HG03460 (cell line): ENCODE data around the gene NRG3.
"Not testable (repeated sequence)": the region's sequence is repeated elsewhere in the genome, so short reads cannot be mapped to it uniquely, and the experiment has no call there.

Source experiments
- ATAC-seq: cut with Tn5 transposase; IDR thresholded peaks from one replicate; pipeline ENCODE4 v1.9.1; 2021; ENCODE audit not compliant: unreplicated experiment

The NRG3 gene

DNA sequence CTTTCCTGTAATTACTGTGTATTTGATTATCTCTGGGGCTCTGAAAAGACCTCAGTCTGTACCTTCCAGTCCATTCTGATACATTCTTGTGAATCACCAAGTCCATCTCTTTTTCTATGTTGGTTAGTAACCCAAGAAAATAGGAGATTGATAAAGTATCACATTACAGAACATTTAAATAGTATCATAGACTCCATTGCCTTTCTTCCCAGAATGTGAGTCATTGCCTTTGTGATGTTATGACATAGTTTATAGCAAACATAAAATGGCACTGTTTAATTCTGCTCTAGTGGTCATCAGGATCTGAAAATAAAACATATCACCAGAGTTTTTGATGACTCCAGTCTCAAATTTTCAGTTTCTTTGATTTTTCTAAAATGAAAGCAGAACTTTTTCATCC, 78.4 kb downstream of the NRG3 start:
- ATAC-seq = no peak

DNA sequence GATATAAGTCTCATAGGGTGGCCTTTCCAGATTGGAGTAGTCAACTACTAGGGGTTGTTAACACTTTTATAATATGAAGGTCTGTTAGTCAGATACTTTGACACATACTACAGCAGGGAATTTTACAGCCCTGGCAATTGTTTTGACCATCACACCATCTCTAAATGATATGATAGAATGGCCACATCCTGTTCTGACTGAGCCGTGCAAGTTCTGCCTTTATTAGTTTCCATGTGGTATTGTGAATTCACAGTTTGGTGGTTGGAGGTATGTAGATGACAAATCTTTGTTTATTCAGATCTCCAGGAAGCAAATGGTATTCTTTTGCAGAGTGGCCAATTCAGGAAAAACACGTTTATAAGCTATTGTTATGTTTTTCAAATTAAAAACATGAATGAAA, 83.0 kb downstream of the NRG3 start:
- no peak for ATAC-seq

DNA sequence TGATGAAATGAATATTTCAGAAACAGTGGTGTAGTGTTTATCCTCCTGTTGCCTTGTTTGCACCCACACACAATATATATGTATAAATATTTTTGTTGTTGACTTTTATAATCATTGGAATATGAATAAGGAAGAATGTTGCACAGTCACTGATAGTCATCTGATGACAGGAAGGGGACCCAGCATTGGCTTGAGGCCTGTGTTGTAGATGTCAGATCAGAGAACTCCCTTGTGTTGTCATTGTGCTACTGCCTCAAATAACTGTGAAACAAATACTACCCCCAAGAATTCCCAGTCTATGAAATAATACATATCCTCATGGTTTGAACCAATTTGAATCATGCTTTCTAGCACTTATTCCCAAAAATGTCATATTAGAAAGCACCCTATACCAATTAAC, 84.0 kb downstream of the NRG3 start:
- ATAC-seq = no peak

DNA sequence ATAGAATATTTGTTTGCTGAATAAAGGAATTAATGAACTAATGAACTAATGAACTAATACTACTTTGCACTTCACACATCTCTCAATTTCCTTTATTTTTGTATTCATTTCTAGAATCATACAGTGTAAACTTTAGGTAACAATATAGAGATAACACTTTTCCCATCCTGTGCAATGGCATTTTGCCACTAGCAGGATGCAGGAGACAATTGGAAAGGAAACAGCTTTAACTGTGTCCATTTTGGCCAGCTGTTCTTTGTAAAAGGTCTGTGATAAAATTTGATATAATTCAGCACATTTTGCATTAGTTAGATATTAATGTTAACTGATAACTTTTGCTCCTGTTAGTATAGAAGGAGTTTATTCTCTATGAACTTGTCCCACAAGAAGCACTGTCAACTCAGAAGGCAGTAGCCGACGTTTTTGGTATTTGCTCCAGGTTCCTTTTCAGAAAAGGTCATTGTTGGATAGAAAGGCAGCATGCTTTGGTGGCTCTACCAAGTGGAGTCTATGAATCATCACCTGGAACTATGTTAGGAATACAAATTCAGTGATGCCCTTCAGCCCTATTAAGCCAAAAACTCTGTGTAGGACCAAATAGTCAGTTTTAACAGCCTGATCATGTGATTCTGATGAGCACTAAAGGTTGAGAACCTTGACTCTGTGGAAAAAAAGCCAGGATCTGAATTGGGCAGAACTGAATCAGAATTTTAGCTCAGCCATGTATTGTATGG, 86.6 kb downstream of the NRG3 start:
- ATAC-seq = no peak

DNA sequence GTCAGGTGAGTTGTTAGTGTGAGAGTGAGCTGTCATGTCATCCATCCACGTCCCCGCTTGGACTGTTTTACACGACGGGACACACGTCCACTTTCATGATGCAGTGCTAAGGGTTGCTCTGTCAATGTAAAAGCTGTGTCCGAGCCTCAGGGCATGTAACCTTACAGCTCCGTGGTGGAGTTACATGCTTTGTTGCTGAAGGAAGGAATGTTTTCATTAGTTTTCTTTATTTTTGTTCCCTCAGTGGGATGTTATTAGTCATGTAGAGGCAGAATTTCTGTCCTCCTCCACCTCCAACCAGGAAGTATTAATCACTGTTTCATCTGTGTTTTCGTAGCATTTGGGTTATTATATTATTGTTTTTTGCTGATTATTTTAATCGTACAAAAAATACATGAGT, 88.6 kb downstream of the NRG3 start:
- ATAC-seq = no peak

DNA sequence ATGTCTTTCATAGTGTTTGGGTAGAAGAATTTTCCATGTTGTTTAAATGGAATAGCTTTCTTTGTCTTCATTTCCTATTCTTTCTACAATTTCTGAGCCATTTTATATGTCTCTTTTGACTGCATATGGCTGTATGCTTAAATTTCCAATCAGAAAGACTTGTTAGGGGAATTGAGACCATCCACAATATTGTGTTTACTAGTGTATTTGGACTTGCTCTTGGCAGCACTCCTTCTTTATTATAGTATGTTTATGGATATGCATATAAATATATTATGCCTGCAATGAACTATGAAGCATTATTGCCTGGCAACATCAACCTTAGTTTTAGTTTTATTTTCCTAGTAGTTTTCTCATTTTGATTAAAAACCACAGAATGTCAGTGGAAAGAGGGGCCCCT, 92.7 kb downstream of the NRG3 start:
- no peak for ATAC-seq

DNA sequence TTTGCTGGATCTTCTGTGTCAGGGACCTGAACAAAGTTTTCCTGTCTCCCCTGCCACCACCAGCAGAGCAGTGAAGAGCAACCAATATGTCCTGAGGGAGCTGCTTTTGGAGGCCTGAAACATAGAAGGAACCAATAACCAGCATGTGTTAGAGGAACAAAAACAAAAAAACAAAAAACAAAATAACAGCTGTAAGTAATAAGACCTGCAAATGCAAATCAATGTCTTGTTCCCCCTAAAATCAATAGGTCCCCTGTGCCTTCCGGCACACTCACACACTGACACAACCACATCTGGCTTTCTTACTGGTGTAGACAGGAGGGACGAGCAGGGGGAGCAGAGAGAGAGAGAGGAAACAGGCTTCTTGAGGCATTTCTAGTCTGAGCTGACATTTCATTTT, 94.1 kb downstream of the NRG3 start:
- ATAC-seq = no peak

- no peak for ATAC-seq
Observed at GRCh38 chr10:81978238-81978637, 103.2 kb downstream of the NRG3 start.

DNA sequence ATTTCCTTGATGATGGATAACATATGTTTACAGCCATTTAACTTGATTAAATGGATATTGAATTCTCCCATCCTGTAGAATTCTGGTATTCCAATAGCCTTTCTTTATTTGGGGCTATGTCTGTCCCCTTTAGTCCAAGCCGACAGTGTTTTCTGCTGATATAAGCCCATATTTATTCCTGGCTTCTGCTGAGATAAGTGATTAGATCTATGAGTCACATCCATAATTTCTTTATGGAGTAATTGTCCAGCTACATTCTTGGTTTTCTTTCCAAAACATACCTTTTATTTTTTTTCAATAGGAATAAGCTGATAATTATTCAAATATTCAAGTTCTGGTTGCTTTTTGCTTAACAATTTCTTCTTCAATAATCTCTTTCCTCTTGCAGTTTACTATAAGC, 106.7 kb downstream of the NRG3 start:
- no peak for ATAC-seq

GRCh38 chr10:81984428-81984827, 109.4 kb downstream of the NRG3 start:
- ATAC-seq = no peak

- ATAC-seq = no peak
Observed at GRCh38 chr10:81995254-81995653, 120.3 kb downstream of the NRG3 start.

DNA sequence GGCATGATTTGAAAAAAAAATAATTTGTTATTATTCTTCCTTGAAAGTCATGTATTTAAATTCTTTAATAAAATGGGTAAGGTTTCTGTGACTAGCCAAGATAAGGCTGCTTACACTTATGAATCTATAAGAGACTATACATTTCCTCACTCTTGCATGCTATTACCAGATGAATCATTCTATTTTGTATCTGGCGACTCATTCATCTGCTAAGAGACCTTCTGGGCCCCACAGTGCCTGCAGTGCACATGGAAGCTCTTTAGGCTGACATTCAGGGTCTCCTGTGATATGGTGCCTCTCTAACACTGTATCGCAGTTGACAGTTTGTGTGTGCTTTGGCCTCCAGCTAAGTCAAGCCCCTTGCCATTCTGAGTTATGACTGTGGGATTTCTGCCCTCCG, 121.9 kb downstream of the NRG3 start:
- ATAC-seq = no peak

GRCh38 chr10:82020999-82021398, 146.0 kb downstream of the NRG3 start:
- ATAC-seq = no peak

GRCh38 chr10:82027711-82028110, 152.7 kb downstream of the NRG3 start:
- ATAC-seq = no peak

- ATAC-seq = no peak
Observed at GRCh38 chr10:82037076-82037475, 162.1 kb downstream of the NRG3 start.

GRCh38 chr10:82038587-82038986, 163.6 kb downstream of the NRG3 start:
- no peak for ATAC-seq

- no peak for ATAC-seq
Observed at GRCh38 chr10:82040336-82040735, 165.3 kb downstream of the NRG3 start.

DNA sequence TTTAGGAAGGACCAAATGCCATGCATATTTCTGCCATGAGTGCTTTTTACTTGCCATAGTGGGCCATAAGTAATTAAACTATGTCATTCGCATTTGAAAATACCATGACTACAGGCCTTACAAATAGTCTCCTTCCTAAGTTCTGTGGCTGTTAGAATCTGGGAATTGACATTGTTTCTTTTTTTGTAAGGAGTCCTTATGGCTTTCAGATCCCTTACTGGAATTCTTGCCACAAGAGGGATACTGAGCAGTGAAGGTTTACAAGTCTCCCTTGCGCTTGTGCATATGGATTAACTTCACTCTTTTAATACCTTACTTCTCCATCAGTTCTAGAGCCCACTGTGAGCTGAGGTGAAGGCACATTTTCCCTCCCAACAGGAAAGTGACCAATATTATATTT, 166.0 kb downstream of the NRG3 start:
- no peak for ATAC-seq

GRCh38 chr10:82056391-82056790, 181.4 kb downstream of the NRG3 start:
- no peak for ATAC-seq

GRCh38 chr10:82067192-82067591, 192.2 kb downstream of the NRG3 start:
- ATAC-seq = not testable (repeated sequence)

DNA sequence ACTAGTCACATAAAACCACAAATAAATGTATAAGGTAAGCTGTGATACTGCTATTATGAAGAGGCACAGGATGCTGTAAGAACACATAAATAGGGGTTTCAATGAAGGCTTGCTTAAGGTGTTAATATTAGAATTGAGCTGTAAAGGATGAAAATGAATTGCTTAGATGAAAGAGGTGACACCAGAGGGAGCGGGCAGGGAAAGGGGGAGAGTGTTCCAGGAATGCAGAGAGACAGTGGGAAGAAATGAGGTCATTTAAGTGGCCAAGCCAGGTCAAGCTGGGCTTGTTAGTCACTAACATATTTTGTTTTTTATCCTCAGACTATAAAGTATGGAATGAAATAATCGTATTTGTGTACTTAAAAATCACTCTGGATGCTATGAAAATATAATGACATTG, 193.5 kb downstream of the NRG3 start:
- no peak for ATAC-seq

GRCh38 chr10:82071231-82071630, 196.2 kb downstream of the NRG3 start:
- no peak for ATAC-seq

GRCh38 chr10:82072124-82072523, 197.1 kb downstream of the NRG3 start:
- no peak for ATAC-seq
